Ovary (tissue), 3 donors: Measurements from ENCODE around the gene TMEM258.

Source experiments
- CTCF ChIP-seq, 3 donors: fragments of 450-650 bp in 2 of 3; fragments of 200-600 bp in 1 of 3; IDR thresholded peaks; one replicate each; pipeline versions ENCODE4 v1.5.1 to v1.8.0; 2016 to 2022; ENCODE audit warnings: antibody characterized with exemption in 3 of 3, mild to moderate bottlenecking in 1 of 3
- POLR2A ChIP-seq: fragments of 450-650 bp; IDR thresholded peaks from one replicate; pipeline ENCODE4 v1.6.1; 2017; ENCODE audit warnings: antibody characterized with exemption, mild to moderate bottlenecking, moderate library complexity
- donor health status: DM: no; HTN: no; CAD: no.

- TF ChIP-seq CTCF (IDR thresholded peaks at IDR 0.05) (no peak), POLR2A (no peak)
These were observed 14.9 kb downstream of the TMEM258 start for GRCh38 chr11:61777234-61778090.
